ENCODE measurements around the gene SLK.

Gene SLK

DNA sequence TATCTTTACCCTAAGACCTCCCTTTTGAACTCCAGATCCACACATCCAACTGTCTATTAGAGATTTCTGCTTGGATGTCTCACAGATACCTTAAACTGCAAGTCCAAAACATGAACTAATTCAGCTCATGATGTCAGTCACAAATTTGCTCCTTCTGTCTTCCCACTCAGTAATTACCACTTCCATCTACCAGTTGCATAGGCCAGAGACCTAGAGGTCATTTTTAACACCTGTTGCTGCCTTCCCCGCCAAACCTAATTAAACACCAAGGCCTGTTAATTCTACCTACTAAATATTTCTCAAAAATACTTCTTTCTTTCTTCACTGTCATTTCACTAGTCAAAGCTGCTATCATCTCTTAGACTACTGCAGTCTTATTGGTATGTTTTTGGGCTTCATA, 8.2 kb downstream of the SLK start:
- H3K9ac ChIP-seq (ENCODE audit: low read length): no peak overlapping the region
- no peak overlapping the region for H3K4me3 ChIP-seq (ENCODE audit: low read depth in 1 of 2, low read length in 2 of 2)
- H3K27ac ChIP-seq (ENCODE audit: low read depth, low read length): no peak overlapping the region
- no peaks in the 10 kb centered on the region for H3K27me3 ChIP-seq (ENCODE audit: control insufficient read depth in 1 of 2, insufficient read depth in 2 of 2, low read length in 2 of 2)
- peaks cover 11% of the 10 kb centered on the region for H3K4me1 ChIP-seq (ENCODE audit: insufficient read depth, low read length)
- H3K9me3 ChIP-seq (ENCODE audit: low read length): no peaks in the 10 kb centered on the region
- H3K36me3 ChIP-seq (ENCODE audit: insufficient read depth, low read length): no peaks in the 10 kb centered on the region

GRCh38 chr10:103977204-103977603, 10.3 kb downstream of the SLK start:
- Histone ChIP-seq H3K27ac (ENCODE audit: low read depth, low read length) (no peak overlapping the region), H3K36me3 (ENCODE audit: insufficient read depth, low read length) (no peaks in the 10 kb centered on the region), H3K27me3 (ENCODE audit: control insufficient read depth in 1 of 2, insufficient read depth in 2 of 2, low read length in 2 of 2) (no peaks in the 10 kb centered on the region), H3K9ac (ENCODE audit: low read length) (no peak overlapping the region), H3K4me1 (ENCODE audit: insufficient read depth, low read length) (peaks cover 4% of the 10 kb centered on the region), H3K4me3 (ENCODE audit: low read depth in 1 of 2, low read length in 2 of 2) (no peak overlapping the region), H3K9me3 (ENCODE audit: low read length) (no peaks in the 10 kb centered on the region)

DNA sequence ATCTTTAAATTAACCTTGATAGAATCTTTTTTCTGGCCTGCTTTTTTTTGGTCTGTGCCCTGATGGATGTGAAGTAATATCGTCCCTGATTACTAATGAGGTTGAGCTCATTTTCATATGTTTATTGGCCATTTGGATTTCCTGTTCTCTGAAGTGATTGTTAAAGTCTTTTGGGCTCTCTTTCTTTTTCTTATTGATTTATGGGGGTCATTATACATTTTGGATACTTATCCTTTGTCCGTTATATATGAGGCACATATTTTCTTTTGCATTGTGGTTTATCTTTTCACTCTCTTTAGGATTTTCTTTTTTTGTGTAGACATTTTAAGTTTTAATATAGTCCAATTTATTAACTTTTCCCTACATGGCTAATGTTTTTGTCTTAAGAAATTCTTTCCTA, 12.6 kb downstream of the SLK start:
- H3K4me1 ChIP-seq (ENCODE audit: insufficient read depth, low read length): peaks cover 12% of the 10 kb centered on the region
- no peaks in the 10 kb centered on the region for H3K27me3 ChIP-seq (ENCODE audit: control insufficient read depth in 1 of 2, insufficient read depth in 2 of 2, low read length in 2 of 2)
- no peaks in the 10 kb centered on the region for H3K36me3 ChIP-seq (ENCODE audit: insufficient read depth, low read length)
- H3K27ac ChIP-seq (ENCODE audit: low read depth, low read length): no peak overlapping the region
- no peak overlapping the region for H3K9ac ChIP-seq (ENCODE audit: low read length)
- H3K4me3 ChIP-seq (ENCODE audit: low read depth in 1 of 2, low read length in 2 of 2): no peak overlapping the region
- H3K9me3 ChIP-seq (ENCODE audit: low read length): no peaks in the 10 kb centered on the region

DNA sequence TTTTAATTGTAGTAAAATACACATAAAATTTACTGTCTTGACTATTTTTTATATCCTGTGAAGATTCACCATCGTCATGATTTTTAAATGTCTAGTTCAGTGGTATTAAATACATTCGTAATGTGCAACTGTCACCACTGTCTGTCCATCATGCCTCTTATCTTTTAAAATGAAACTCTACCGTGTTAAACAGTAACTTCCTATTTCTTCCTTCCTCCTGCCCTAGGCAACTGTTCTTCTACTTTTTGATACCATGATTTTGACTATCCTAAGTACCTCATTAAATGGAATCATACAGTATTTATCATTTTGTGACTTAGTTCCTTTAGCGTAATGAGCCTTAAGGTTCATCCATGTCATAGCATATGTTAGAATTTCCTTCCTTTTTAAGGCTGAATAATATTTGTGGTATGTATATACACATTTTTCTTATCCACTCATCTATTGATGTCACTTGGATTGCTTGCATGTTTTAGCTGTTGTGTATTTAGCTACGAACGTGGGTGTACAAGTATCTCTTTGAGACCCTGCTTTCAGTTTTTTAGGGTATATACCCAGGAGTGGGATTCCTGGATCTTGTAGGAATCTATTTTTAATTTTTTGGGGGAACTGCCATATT, 13.5 kb downstream of the SLK start:
- peaks cover 12% of the 10 kb centered on the region for H3K4me1 ChIP-seq (ENCODE audit: insufficient read depth, low read length)
- no peak overlapping the region for H3K4me3 ChIP-seq (ENCODE audit: low read depth in 1 of 2, low read length in 2 of 2)
- no peaks in the 10 kb centered on the region for H3K36me3 ChIP-seq (ENCODE audit: insufficient read depth, low read length)
- no peaks in the 10 kb centered on the region for H3K9me3 ChIP-seq (ENCODE audit: low read length)
- H3K27ac ChIP-seq (ENCODE audit: low read depth, low read length): no peak overlapping the region
- no peaks in the 10 kb centered on the region for H3K27me3 ChIP-seq (ENCODE audit: control insufficient read depth in 1 of 2, insufficient read depth in 2 of 2, low read length in 2 of 2)
- no peak overlapping the region for H3K9ac ChIP-seq (ENCODE audit: low read length)

- no peak overlapping the region for H3K9ac ChIP-seq (ENCODE audit: low read length)
- H3K36me3 ChIP-seq (ENCODE audit: insufficient read depth, low read length): no peaks in the 10 kb centered on the region
- peaks cover 16% of the 10 kb centered on the region for H3K4me1 ChIP-seq (ENCODE audit: insufficient read depth, low read length)
- no peaks in the 10 kb centered on the region for H3K9me3 ChIP-seq (ENCODE audit: low read length)
- H3K27me3 ChIP-seq (ENCODE audit: control insufficient read depth in 1 of 2, insufficient read depth in 2 of 2, low read length in 2 of 2): no peaks in the 10 kb centered on the region
- H3K4me3 ChIP-seq (ENCODE audit: low read depth in 1 of 2, low read length in 2 of 2): no peak overlapping the region
- H3K27ac ChIP-seq (ENCODE audit: low read depth, low read length): no peak overlapping the region
Measured at GRCh38 chr10:103982639-103983038, 15.7 kb downstream of the SLK start.

DNA sequence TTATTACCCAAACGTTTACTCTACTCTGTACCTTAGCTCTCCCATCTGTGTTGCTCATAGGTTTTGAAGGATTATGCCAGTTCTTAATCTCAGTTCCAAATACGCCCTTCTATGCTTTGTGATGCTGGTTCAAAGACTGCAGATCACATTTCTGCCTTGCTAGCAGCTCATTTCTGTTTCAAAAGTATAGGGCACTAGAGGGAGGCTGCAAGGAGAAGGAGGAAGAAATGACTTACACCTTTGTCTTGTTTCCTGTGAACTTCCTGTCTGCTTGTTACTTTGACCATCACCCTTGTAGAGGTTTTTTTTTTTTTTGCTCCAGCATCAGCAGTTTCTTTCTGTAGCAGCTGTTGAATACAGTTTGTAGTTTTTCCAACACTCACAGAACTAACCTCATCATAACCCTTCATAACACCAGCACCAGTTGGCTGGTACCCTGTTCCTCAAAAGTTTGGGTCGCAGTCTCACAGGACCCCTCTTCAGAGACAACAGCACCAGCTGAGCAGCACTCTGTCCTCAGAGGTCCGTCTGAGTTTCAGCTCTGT, 16.5 kb downstream of the SLK start:
- Histone ChIP-seq H3K27me3 (ENCODE audit: control insufficient read depth in 1 of 2, insufficient read depth in 2 of 2, low read length in 2 of 2) (no peaks in the 10 kb centered on the region), H3K27ac (ENCODE audit: low read depth, low read length) (no peak overlapping the region), H3K36me3 (ENCODE audit: insufficient read depth, low read length) (no peaks in the 10 kb centered on the region), H3K9me3 (ENCODE audit: low read length) (no peaks in the 10 kb centered on the region), H3K4me1 (ENCODE audit: insufficient read depth, low read length) (peaks cover 16% of the 10 kb centered on the region), H3K4me3 (ENCODE audit: low read depth in 1 of 2, low read length in 2 of 2) (no peak overlapping the region), H3K9ac (ENCODE audit: low read length) (no peak overlapping the region)

DNA sequence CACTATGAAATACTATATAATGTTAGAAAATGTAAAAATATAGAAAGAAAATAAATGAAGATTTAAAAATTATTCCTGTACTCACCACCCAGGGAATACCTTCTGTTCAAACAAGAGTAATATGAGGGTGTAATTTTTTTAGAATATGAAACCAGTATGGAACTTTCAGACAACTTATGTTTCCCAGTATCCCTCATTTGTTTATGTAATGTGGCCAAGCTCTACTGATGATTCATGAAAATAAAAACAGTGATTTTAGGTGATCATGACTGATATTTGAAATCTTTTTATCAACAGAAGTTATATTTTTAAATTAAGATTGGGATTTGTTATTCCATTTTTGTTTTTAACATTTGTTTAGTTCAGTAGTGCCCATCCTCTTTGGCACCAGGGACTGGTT, 18.8 kb downstream of the SLK start:
- H3K9me3 ChIP-seq (ENCODE audit: low read length): no peaks in the 10 kb centered on the region
- H3K4me3 ChIP-seq (ENCODE audit: low read depth in 1 of 2, low read length in 2 of 2): no peak overlapping the region
- peaks cover 13% of the 10 kb centered on the region for H3K4me1 ChIP-seq (ENCODE audit: insufficient read depth, low read length)
- no peak overlapping the region for H3K9ac ChIP-seq (ENCODE audit: low read length)
- no peaks in the 10 kb centered on the region for H3K27me3 ChIP-seq (ENCODE audit: control insufficient read depth in 1 of 2, insufficient read depth in 2 of 2, low read length in 2 of 2)
- H3K27ac ChIP-seq (ENCODE audit: low read depth, low read length): no peak overlapping the region
- no peaks in the 10 kb centered on the region for H3K36me3 ChIP-seq (ENCODE audit: insufficient read depth, low read length)

- no peaks in the 10 kb centered on the region for H3K9me3 ChIP-seq (ENCODE audit: low read length)
- no peaks in the 10 kb centered on the region for H3K27me3 ChIP-seq (ENCODE audit: control insufficient read depth in 1 of 2, insufficient read depth in 2 of 2, low read length in 2 of 2)
- H3K36me3 ChIP-seq (ENCODE audit: insufficient read depth, low read length): no peaks in the 10 kb centered on the region
- H3K27ac ChIP-seq (ENCODE audit: low read depth, low read length): no peak overlapping the region
- no peak overlapping the region for H3K9ac ChIP-seq (ENCODE audit: low read length)
- H3K4me1 ChIP-seq (ENCODE audit: insufficient read depth, low read length): peaks cover 13% of the 10 kb centered on the region
- H3K4me3 ChIP-seq (ENCODE audit: low read depth in 1 of 2, low read length in 2 of 2): no peak overlapping the region
Measured at GRCh38 chr10:103986360-103986759, 19.4 kb downstream of the SLK start.

GRCh38 chr10:103990121-103990520, 23.2 kb downstream of the SLK start:
- Histone ChIP-seq H3K4me3 (ENCODE audit: low read depth in 1 of 2, low read length in 2 of 2) (no peak overlapping the region), H3K4me1 (ENCODE audit: insufficient read depth, low read length) (peaks cover 5% of the 10 kb centered on the region), H3K27ac (ENCODE audit: low read depth, low read length) (no peak overlapping the region), H3K9ac (ENCODE audit: low read length) (no peak overlapping the region), H3K36me3 (ENCODE audit: insufficient read depth, low read length) (no peaks in the 10 kb centered on the region), H3K27me3 (ENCODE audit: control insufficient read depth in 1 of 2, insufficient read depth in 2 of 2, low read length in 2 of 2) (no peaks in the 10 kb centered on the region), H3K9me3 (ENCODE audit: low read length) (no peaks in the 10 kb centered on the region)

DNA sequence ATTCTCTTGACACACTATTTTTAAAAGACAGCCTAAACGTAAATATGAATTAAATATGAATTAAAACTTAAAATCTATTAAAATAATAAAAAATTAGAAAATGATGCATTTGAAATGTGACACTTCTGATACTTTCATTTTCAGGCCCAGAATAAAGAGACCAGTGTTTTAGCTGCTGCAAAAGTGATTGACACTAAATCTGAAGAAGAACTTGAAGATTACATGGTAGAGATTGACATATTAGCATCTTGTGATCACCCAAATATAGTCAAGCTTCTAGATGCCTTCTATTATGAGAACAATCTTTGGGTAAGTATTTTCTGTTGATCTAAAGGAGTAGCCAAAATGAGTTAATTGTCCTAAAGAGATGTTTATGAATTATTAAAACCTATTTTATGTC, 23.6 kb downstream of the SLK start:
- Histone ChIP-seq H3K4me3 (ENCODE audit: low read depth in 1 of 2, low read length in 2 of 2) (no peak overlapping the region), H3K27ac (ENCODE audit: low read depth, low read length) (no peak overlapping the region), H3K4me1 (ENCODE audit: insufficient read depth, low read length) (peaks cover 5% of the 10 kb centered on the region), H3K27me3 (ENCODE audit: control insufficient read depth in 1 of 2, insufficient read depth in 2 of 2, low read length in 2 of 2) (no peaks in the 10 kb centered on the region), H3K9ac (ENCODE audit: low read length) (no peak overlapping the region), H3K36me3 (ENCODE audit: insufficient read depth, low read length) (no peaks in the 10 kb centered on the region), H3K9me3 (ENCODE audit: low read length) (no peaks in the 10 kb centered on the region)

DNA sequence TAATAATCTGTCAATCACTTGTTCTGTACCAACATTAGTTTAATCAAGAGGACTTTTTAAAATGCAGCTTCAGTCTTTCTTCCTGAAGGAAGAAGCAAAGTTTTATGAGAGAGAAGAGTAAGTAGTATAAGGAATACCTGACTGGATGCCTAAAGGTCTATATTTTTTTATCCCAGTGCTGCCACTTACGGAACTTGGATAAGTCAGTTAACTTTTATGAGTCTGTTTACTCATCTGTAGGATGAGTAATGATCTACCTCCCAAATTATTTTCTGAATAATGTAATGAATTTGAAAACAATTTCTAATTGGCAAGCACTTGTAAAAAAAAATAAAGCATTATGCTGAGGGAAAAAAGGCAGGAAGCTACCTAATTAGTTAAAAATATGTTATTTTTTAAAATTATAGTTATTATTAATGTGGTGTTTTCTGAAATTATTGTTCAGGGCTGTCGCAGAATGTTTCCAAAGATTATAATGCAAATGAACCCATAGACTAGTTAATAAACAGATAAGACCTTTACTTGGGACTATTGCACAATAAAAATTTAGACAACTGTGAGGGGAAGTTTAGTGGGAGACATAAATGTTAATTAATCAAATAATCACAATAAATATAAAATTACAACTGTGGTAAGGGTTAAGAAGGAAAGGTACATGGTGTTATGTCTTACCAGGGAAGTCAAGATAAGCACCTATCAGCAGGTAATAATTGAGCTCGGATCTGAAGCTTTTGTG, 24.6 kb downstream of the SLK start:
- H3K36me3 ChIP-seq (ENCODE audit: insufficient read depth, low read length): no peaks in the 10 kb centered on the region
- H3K9ac ChIP-seq (ENCODE audit: low read length): no peak overlapping the region

DNA sequence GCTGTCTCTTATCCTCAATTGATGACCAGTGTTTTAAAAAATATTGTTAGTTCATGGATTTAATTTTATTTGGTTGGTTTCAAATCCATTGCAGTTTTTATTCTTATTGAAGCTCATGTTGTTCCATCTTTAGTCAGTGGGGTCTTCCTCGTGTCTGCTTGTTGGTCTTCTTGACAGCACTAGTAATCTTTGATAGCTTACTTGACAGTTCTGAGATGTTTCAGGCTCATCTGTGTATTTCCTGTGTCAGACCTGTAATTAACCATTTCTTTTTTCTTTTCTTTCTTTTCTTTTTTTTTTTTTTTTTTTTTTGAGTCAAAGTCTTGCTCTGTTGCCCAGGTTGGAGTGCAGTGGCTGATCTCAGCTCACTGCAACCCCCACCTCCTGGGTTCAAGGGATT, 28.2 kb downstream of the SLK start:
- Histone ChIP-seq H3K27me3 (ENCODE audit: control insufficient read depth in 1 of 2, insufficient read depth in 2 of 2, low read length in 2 of 2) (no peaks in the 10 kb centered on the region), H3K27ac (ENCODE audit: low read depth, low read length) (no peak overlapping the region), H3K9me3 (ENCODE audit: low read length) (no peaks in the 10 kb centered on the region), H3K4me3 (ENCODE audit: low read depth in 1 of 2, low read length in 2 of 2) (no peak overlapping the region), H3K9ac (ENCODE audit: low read length) (no peak overlapping the region), H3K36me3 (ENCODE audit: insufficient read depth, low read length) (peaks cover 21% of the 10 kb centered on the region), H3K4me1 (ENCODE audit: insufficient read depth, low read length) (no peaks in the 10 kb centered on the region)

More for the DNA sequence above, 24.6 kb downstream of the SLK start:
- H3K27ac ChIP-seq (ENCODE audit: low read depth, low read length): no peak overlapping the region
- no peaks in the 10 kb centered on the region for H3K9me3 ChIP-seq (ENCODE audit: low read length)
- H3K4me1 ChIP-seq (ENCODE audit: insufficient read depth, low read length): no peaks in the 10 kb centered on the region
- H3K27me3 ChIP-seq (ENCODE audit: control insufficient read depth in 1 of 2, insufficient read depth in 2 of 2, low read length in 2 of 2): no peaks in the 10 kb centered on the region
- H3K4me3 ChIP-seq (ENCODE audit: low read depth in 1 of 2, low read length in 2 of 2): no peak overlapping the region

Measured in muscle layer of colon (tissue), 2 donors.